Pancreas (tissue), 10 donors: ENCODE data around the gene ATIC. TPM values are rescaled to one million over a fixed set of nuclear protein-coding genes. Genes with fewer than 3 reads are reported as not detected.

Experiments
- ATAC-seq, 4 donors: fragments of 200-7000 bp; cut with Tn5 transposase; one replicate each; pipeline versions ENCODE4 v1.8.0 to v1.9.1; 2020; ENCODE audit warnings: mild to moderate bottlenecking in 4 of 4, moderate library complexity in 4 of 4
- DNase-seq, 6 donors: peaks; one replicate each; pipeline ENCODE4 v3.0.0-alpha.2; 2020
- FAIRE-seq: peaks from 2 replicates; lab custom pipeline; 2012; peaks lifted over from hg19 to GRCh38; lab: Jason Lieb, UNC
- H3K27ac ChIP-seq, 4 donors: fragments of 200-600 bp; sonication (generic); 1 replicate in 3 of 4; 2 replicates in 1 of 4; pipeline versions ENCODE4 v1.5.0 to v1.8.0; 2020
- H3K27me3 ChIP-seq, 4 donors: fragments of 200-600 bp; one replicate each; pipeline ENCODE4 v1.8.0; 2021
- H3K36me3 ChIP-seq, 3 donors: fragments of 200-600 bp; sonication (generic) in 1 of 3; one replicate each; pipeline versions ENCODE4 v1.5.0 to v1.8.0; 2020 to 2021
- H3K4me1 ChIP-seq, 3 donors: fragments of 200-600 bp; one replicate each; pipeline ENCODE4 v1.8.0; 2021
- H3K4me3 ChIP-seq, 4 donors: fragments of 200-600 bp; sonication (generic) in 2 of 4; one replicate each; pipeline versions ENCODE4 v1.5.0 to v1.8.0; 2020 to 2021
- H3K9me3 ChIP-seq, 4 donors: fragments of 200-600 bp; one replicate each; pipeline ENCODE4 v1.8.0; 2021
- WGBS, 2 donors: extraction: QIAGEN DNeasy Blood & Tissue Kit; methylation state at CpG; one replicate each; pipeline ENCODE4 v1.1.7; 2013; 5-methylcytosine and 5-hydroxymethylcytosine counted together
- intact Hi-C, 3 donors: fragments of 100-400 bp; cut with DNase I; formaldehyde crosslinking; loops; one replicate each; pipeline versions ENCODE4 v1.11.1 to v1.14.2; 2022
- polyA plus RNA-seq, 2 donors: library from polyadenylated mRNA; stranded (reverse); fragments of 200-250 nt; gene quantifications; one replicate each; pipeline ENCODE4 v1.2.3, GENCODE V29; 2013
- total RNA-seq, 6 donors: library from RNA; stranded (reverse); fragmentation: NEBNext Ultra II Directional in 4 of 6; extraction: Animal tissue kit (Norgen Biotek cat#: 25700) in 4 of 6; gene quantifications; one replicate each; pipeline versions ENCODE4 v1.2.1 to v1.2.4, GENCODE V29; 2021 to 2023
- TF ChIP-seq, protein P1 (sequence below), 4 donors: fragments of 200-600 bp; sonication (generic) in 3 of 4; IDR thresholded peaks; one replicate each; pipeline versions ENCODE4 v1.5.0 to v1.8.0; 2021; ENCODE audit warnings: antibody characterized with exemption in 4 of 4
- donor health status: healthy with polysubstance abuse.
- donor health status: DM: no; HTN: no; CAD: no; lungs with moderate emphysema.
- donor health status: DM: no; HTN: no; CAD: no.
- donor health status: control.
- donor health status: control.
- donor health status: Bipolar disorder and iron deficiency.
- donor health status: DM: yes; HTN: yes; CAD: no.
- donor health status: DM: no; HTN: no; CAD: no.
- donor health status: DM: no; HTN: no; CAD: no.
- donor health status: DM: yes; HTN: yes; CAD: no.

Gene ATIC
- total and polyA plus RNA-seq, 8 donors: 38.6 to 73.2 (median 45.6) TPM

DNA sequence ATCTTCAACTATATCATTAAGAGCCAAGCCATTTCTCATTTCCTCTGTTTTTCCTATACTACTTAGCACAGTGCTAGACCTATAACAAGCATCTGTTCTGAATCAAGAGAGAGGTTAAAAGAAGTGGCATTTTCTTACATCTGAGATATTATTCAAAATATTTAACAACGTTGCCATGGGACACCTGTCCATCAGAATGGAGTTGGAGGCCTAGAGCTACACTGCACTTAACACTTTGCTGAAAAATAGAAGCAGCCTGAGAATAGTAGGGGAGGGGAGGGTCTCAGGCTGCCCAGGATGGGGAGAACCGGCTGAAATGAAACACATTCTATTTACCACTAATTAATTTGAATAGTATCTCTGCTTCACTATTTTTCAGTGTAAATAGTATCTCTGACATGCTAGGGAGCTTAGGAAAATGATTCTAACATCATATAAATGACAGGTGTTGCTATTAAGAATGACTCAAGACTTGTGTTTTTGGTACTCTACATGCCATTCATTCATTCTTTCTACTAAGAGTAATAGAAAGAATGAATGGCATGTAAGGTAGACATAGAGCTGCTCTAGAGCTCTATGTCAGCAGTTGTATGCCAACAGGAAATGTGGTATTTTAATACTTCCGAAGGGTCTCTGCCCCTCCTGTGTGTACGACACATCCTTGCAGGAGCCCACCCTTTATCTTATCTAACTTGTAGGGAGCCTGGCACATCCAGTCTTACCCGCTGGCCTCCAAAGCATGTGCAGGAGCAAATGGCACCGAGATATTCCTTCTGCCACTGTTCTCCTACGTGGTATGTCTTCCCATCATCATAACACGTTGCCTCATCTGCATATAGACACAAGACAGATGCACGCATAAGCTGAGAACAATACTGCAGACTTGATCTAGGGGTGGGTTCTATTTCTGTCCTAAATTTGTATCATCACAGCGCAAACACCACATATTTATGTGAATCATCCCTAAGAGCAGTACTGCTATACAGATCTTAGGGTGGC lies 52.6 kb downstream of the ATIC start:
- Histone ChIP-seq H3K36me3 (peaks cover 0 to 5% (median 0%) of the 10 kb centered on the region in 3 donors), H3K4me1 (no peaks in the 10 kb centered on the region), H3K9me3 (no peaks in the 10 kb centered on the region), H3K4me3 (no peak overlapping the region), H3K27ac (no peak overlapping the region), H3K27me3 (no peaks in the 10 kb centered on the region)
- ATAC-seq (no peak), FAIRE-seq (no peak), DNase-seq (no peak)
- 93% methylated on average over 10 of the region's 10 CpGs for WGBS, 2 donors
- intact Hi-C loops: no loop called here
- TF ChIP-seq, protein P1, sequence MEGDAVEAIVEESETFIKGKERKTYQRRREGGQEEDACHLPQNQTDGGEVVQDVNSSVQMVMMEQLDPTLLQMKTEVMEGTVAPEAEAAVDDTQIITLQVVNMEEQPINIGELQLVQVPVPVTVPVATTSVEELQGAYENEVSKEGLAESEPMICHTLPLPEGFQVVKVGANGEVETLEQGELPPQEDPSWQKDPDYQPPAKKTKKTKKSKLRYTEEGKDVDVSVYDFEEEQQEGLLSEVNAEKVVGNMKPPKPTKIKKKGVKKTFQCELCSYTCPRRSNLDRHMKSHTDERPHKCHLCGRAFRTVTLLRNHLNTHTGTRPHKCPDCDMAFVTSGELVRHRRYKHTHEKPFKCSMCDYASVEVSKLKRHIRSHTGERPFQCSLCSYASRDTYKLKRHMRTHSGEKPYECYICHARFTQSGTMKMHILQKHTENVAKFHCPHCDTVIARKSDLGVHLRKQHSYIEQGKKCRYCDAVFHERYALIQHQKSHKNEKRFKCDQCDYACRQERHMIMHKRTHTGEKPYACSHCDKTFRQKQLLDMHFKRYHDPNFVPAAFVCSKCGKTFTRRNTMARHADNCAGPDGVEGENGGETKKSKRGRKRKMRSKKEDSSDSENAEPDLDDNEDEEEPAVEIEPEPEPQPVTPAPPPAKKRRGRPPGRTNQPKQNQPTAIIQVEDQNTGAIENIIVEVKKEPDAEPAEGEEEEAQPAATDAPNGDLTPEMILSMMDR (IDR thresholded peaks at IDR 0.05): no peak

DNA sequence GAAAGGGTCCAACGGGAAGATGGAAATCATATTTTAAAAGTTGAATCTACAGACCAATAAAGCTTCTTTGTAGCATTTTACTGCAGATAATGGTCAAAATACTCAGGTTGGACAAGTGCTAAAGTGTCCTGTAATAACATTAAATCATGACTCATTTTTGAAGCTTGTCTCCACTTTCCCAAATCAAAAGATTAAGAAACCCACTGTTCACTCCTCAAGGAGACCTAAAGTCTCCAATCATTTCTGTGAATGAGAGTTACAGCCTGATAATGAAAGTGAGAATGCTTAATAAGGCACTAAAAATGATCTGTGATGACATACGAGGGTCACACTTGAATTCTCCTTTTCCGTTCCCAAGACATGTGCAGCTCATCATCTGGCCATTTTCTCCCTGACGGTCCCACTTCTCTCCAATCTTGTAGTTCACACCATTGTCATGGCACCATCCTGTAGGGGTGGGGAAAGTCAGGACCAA lies 53.4 kb downstream of the ATIC start:
- no peak for ATAC-seq
- no peaks in the 10 kb centered on the region for H3K27me3 ChIP-seq

DNA sequence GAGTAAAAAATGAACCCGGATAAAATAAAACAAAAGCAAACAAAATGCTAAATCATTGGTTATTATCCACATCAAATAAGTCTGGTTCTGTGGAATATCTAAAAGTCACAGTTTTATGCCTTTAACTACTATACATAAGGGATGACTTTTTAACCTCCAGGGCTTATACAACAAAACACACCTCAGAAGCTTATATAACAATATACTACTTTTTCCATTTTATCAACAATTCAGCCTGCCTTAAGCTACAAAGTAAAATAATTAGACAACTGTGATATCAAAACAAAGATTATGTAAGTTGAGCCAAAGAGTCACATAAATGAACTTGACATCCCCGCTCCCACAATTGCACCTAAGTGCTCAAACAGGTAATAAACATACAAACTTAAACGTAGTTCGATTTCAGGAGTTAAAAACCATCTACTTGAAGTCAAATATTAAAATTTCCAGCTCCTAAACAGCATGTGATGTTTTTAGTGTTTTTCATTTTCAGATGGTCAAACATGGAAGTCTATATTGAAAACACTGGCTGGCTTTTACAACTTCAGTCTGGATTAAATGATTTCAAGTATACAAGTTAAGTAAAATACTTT lies 54.7 kb downstream of the ATIC start:
- H3K4me3 ChIP-seq: no peak overlapping the region
- no peaks in the 10 kb centered on the region for H3K9me3 ChIP-seq
- intact Hi-C loops: no loop called here
- H3K36me3 ChIP-seq: peaks cover 0 to 5% (median 0%) of the 10 kb centered on the region in 3 donors
- TF ChIP-seq, protein P1 (IDR thresholded peaks at IDR 0.05): no peak
- DNase-seq (no peak), FAIRE-seq (no peak), ATAC-seq (no peak)
- WGBS, 2 donors: 83 to 90% methylated on average over 4 of the region's 4 CpGs
- H3K4me1 ChIP-seq: no peaks in the 10 kb centered on the region
- H3K27me3 ChIP-seq: no peaks in the 10 kb centered on the region
- no peak overlapping the region for H3K27ac ChIP-seq

More for the DNA sequence above, 53.4 kb downstream of the ATIC start:
- DNase-seq (no peak), FAIRE-seq (no peak)
- Histone ChIP-seq H3K4me3 (no peak overlapping the region), H3K4me1 (no peaks in the 10 kb centered on the region), H3K36me3 (peaks cover 0 to 5% (median 0%) of the 10 kb centered on the region in 3 donors), H3K27ac (no peak overlapping the region), H3K9me3 (no peaks in the 10 kb centered on the region)
- TF ChIP-seq, protein P1 (IDR thresholded peaks at IDR 0.05): no peak
- 89 to 93% methylated on average over 4 of the region's 4 CpGs for WGBS, 2 donors
- intact Hi-C loops: no loop called here

DNA sequence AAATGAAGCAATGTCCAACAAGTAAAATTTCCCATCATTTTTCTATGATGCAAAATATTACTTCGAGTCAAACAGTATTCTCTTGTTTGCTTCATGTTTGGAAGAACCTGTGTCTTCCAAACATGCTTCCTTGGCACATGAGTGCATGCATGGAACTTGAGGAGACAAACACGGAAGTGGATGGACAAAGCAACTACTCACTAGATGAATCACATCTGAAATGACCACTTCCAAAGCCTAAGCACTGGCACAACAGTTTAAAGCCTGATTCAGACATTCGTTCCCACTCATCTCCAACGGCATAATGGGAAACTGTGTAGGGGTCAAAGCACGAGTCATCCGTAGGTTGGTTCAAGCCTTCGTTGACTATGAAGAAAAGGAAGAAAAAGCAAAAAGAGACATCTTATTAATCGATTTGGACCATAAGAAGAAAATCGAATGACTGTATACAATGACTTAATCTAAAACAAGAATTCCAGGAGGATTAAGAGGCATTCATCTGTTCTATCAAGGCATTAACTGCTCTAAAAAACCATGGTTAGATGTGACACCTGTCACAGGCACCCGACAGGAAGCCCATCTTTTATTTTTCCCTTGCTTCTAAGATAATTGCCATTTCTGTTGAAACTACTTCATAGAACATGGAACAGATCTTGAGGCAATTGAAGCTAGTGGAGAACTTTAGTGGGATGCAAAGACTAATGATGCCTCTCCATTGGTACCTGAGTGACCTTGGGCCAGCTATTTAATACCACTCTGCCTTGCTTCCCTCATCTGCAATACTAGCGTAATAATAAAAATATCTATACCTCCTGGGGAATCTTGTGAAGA lies 56.0 kb downstream of the ATIC start:
- no peak overlapping the region for H3K27ac ChIP-seq
- no peaks in the 10 kb centered on the region for H3K27me3 ChIP-seq
- ATAC-seq: no peak
- intact Hi-C loops: no loop called here
- H3K9me3 ChIP-seq: no peaks in the 10 kb centered on the region
- WGBS, 2 donors: 90 to 95% methylated on average over 11 of the region's 11 CpGs
- H3K36me3 ChIP-seq: no peaks in the 10 kb centered on the region
- DNase-seq: no peak
- no peaks in the 10 kb centered on the region for H3K4me1 ChIP-seq
- TF ChIP-seq, protein P1 (IDR thresholded peaks at IDR 0.05): no peak
- no peak for FAIRE-seq
- no peak overlapping the region for H3K4me3 ChIP-seq
